ENCODE results near the gene ADAMTS2.

The ADAMTS2 gene

GRCh38 chr5:179119415-179120170 lies 225.7 kb downstream of the ADAMTS2 start:
- ChIA-PET CTCF (no interaction called here), POLR2A (no interaction called here)
- Histone ChIP-seq H3K27me3 (replicated peaks in 2 of 5; ENCODE audit: control insufficient read depth in 4 of 5, insufficient read depth in 5 of 5, low read length in 4 of 5) (no peaks in the 10 kb centered on the region), H3K4me1 (ENCODE audit: control extremely low read depth in 1 of 4, control insufficient read depth in 4 of 4, insufficient read depth in 4 of 4, low read length in 3 of 4) (no peaks in the 10 kb centered on the region), H3K36me3 (ENCODE audit: control insufficient read depth in 4 of 4, insufficient read depth in 4 of 4, low read length in 3 of 4) (no peaks in the 10 kb centered on the region), H3K9me3 (ENCODE audit: control extremely low read depth in 1 of 5, control insufficient read depth in 4 of 5, insufficient read depth in 2 of 5, low read depth in 1 of 5, low read length in 4 of 5) (peaks cover 0 to 56% (median 46%) of the 10 kb centered on the region in 5 experiments), H3K4me3 (ENCODE audit: control insufficient read depth in 1 of 7, extremely low read depth in 1 of 7, insufficient read depth in 4 of 7, low read depth in 2 of 7, low read length in 6 of 7) (no peak overlapping the region), H3K27ac (ENCODE audit: insufficient read depth in 1 of 2, low read depth in 1 of 2, low read length in 2 of 2, poor library complexity in 1 of 2, severe bottlenecking in 2 of 2) (no peak overlapping the region)
- DNase-seq, result no peak
- WGBS (ENCODE audit: insufficient coverage), result 100% methylated on average over 8 of the region's 15 CpGs

GRCh38 chr5:179118756-179119414 lies 226.4 kb downstream of the ADAMTS2 start:
- ChIA-PET POLR2A (no interaction called here), CTCF (no interaction called here)
- H3K4me3 ChIP-seq (ENCODE audit: control insufficient read depth in 1 of 7, extremely low read depth in 1 of 7, insufficient read depth in 4 of 7, low read depth in 2 of 7, low read length in 6 of 7), result no peak overlapping the region
- no peaks in the 10 kb centered on the region for H3K36me3 ChIP-seq (ENCODE audit: control insufficient read depth in 4 of 4, insufficient read depth in 4 of 4, low read length in 3 of 4)
- no peaks in the 10 kb centered on the region for H3K4me1 ChIP-seq (ENCODE audit: control extremely low read depth in 1 of 4, control insufficient read depth in 4 of 4, insufficient read depth in 4 of 4, low read length in 3 of 4)
- DNase-seq, result no peak
- H3K9me3 ChIP-seq (ENCODE audit: control extremely low read depth in 1 of 5, control insufficient read depth in 4 of 5, insufficient read depth in 2 of 5, low read depth in 1 of 5, low read length in 4 of 5), result peaks cover 0 to 58% (median 44%) of the 10 kb centered on the region in 5 experiments
- H3K27ac ChIP-seq (ENCODE audit: insufficient read depth in 1 of 2, low read depth in 1 of 2, low read length in 2 of 2, poor library complexity in 1 of 2, severe bottlenecking in 2 of 2), result no peak overlapping the region
- WGBS (ENCODE audit: insufficient coverage), result 100% methylated on average over 2 of the region's 10 CpGs
- no peaks in the 10 kb centered on the region for H3K27me3 ChIP-seq (replicated peaks in 2 of 5; ENCODE audit: control insufficient read depth in 4 of 5, insufficient read depth in 5 of 5, low read length in 4 of 5)

GRCh38 chr5:179118338-179118737 lies 226.9 kb downstream of the ADAMTS2 start:
- WGBS (ENCODE audit: insufficient coverage), result 80% methylated on average over 3 of the region's 4 CpGs
- ChIA-PET POLR2A (no interaction called here), CTCF (no interaction called here)
- DNase-seq, result no peak
- Histone ChIP-seq H3K4me3 (ENCODE audit: control insufficient read depth in 1 of 7, extremely low read depth in 1 of 7, insufficient read depth in 4 of 7, low read depth in 2 of 7, low read length in 6 of 7) (no peak overlapping the region), H3K27me3 (replicated peaks in 2 of 5; ENCODE audit: control insufficient read depth in 4 of 5, insufficient read depth in 5 of 5, low read length in 4 of 5) (no peaks in the 10 kb centered on the region), H3K4me1 (ENCODE audit: control extremely low read depth in 1 of 4, control insufficient read depth in 4 of 4, insufficient read depth in 4 of 4, low read length in 3 of 4) (no peaks in the 10 kb centered on the region), H3K9me3 (ENCODE audit: control extremely low read depth in 1 of 5, control insufficient read depth in 4 of 5, insufficient read depth in 2 of 5, low read depth in 1 of 5, low read length in 4 of 5) (peaks cover 0 to 63% (median 40%) of the 10 kb centered on the region in 5 experiments), H3K36me3 (ENCODE audit: control insufficient read depth in 4 of 4, insufficient read depth in 4 of 4, low read length in 3 of 4) (no peaks in the 10 kb centered on the region), H3K27ac (ENCODE audit: insufficient read depth in 1 of 2, low read depth in 1 of 2, low read length in 2 of 2, poor library complexity in 1 of 2, severe bottlenecking in 2 of 2) (no peak overlapping the region)

- Histone ChIP-seq H3K4me3 (ENCODE audit: control insufficient read depth in 1 of 7, extremely low read depth in 1 of 7, insufficient read depth in 4 of 7, low read depth in 2 of 7, low read length in 6 of 7) (no peak overlapping the region), H3K27ac (ENCODE audit: insufficient read depth in 1 of 2, low read depth in 1 of 2, low read length in 2 of 2, poor library complexity in 1 of 2, severe bottlenecking in 2 of 2) (no peak overlapping the region), H3K9me3 (ENCODE audit: control extremely low read depth in 1 of 5, control insufficient read depth in 4 of 5, insufficient read depth in 2 of 5, low read depth in 1 of 5, low read length in 4 of 5) (peaks cover 0 to 59% (median 41%) of the 10 kb centered on the region in 5 experiments), H3K27me3 (replicated peaks in 2 of 5; ENCODE audit: control insufficient read depth in 4 of 5, insufficient read depth in 5 of 5, low read length in 4 of 5) (no peaks in the 10 kb centered on the region), H3K4me1 (ENCODE audit: control extremely low read depth in 1 of 4, control insufficient read depth in 4 of 4, insufficient read depth in 4 of 4, low read length in 3 of 4) (no peaks in the 10 kb centered on the region), H3K36me3 (ENCODE audit: control insufficient read depth in 4 of 4, insufficient read depth in 4 of 4, low read length in 3 of 4) (no peaks in the 10 kb centered on the region)
- POLR2A ChIA-PET, result no interaction called here
- WGBS (ENCODE audit: insufficient coverage), result 91% methylated on average over 8 of the region's 9 CpGs
- DNase-seq, result no peak
- CTCF ChIA-PET, result no interaction called here
Observed at GRCh38 chr5:179115845-179116524, 229.3 kb downstream of the ADAMTS2 start.

GRCh38 chr5:179115307-179115706 lies 230.0 kb downstream of the ADAMTS2 start:
- CTCF ChIA-PET, result no interaction called here

GRCh38 chr5:179114756-179115155 lies 230.5 kb downstream of the ADAMTS2 start:
- POLR2A ChIA-PET, result no interaction called here
- H3K4me1 ChIP-seq (ENCODE audit: control extremely low read depth in 1 of 4, control insufficient read depth in 4 of 4, insufficient read depth in 4 of 4, low read length in 3 of 4), result no peaks in the 10 kb centered on the region
- H3K4me3 ChIP-seq (ENCODE audit: control insufficient read depth in 1 of 7, extremely low read depth in 1 of 7, insufficient read depth in 4 of 7, low read depth in 2 of 7, low read length in 6 of 7), result no peak overlapping the region
- H3K27me3 ChIP-seq (replicated peaks in 2 of 5; ENCODE audit: control insufficient read depth in 4 of 5, insufficient read depth in 5 of 5, low read length in 4 of 5), result no peaks in the 10 kb centered on the region
- CTCF ChIA-PET, result no interaction called here
- H3K9me3 ChIP-seq (ENCODE audit: control extremely low read depth in 1 of 5, control insufficient read depth in 4 of 5, insufficient read depth in 2 of 5, low read depth in 1 of 5, low read length in 4 of 5), result peaks cover 0 to 53% (median 30%) of the 10 kb centered on the region in 5 experiments
- DNase-seq, result no peak
- H3K27ac ChIP-seq (ENCODE audit: insufficient read depth in 1 of 2, low read depth in 1 of 2, low read length in 2 of 2, poor library complexity in 1 of 2, severe bottlenecking in 2 of 2), result no peak overlapping the region
- H3K36me3 ChIP-seq (ENCODE audit: control insufficient read depth in 4 of 4, insufficient read depth in 4 of 4, low read length in 3 of 4), result no peaks in the 10 kb centered on the region
- WGBS (ENCODE audit: insufficient coverage), result 92% methylated on average over 7 of the region's 7 CpGs

More at GRCh38 chr5:179115307-179115706, 230.0 kb downstream of the ADAMTS2 start:
- no peak overlapping the region for H3K27ac ChIP-seq (ENCODE audit: insufficient read depth in 1 of 2, low read depth in 1 of 2, low read length in 2 of 2, poor library complexity in 1 of 2, severe bottlenecking in 2 of 2)
- no peaks in the 10 kb centered on the region for H3K4me1 ChIP-seq (ENCODE audit: control extremely low read depth in 1 of 4, control insufficient read depth in 4 of 4, insufficient read depth in 4 of 4, low read length in 3 of 4)
- no peak for DNase-seq
- 100% methylated on average over 3 of the region's 5 CpGs for WGBS (ENCODE audit: insufficient coverage)
- H3K9me3 ChIP-seq (ENCODE audit: control extremely low read depth in 1 of 5, control insufficient read depth in 4 of 5, insufficient read depth in 2 of 5, low read depth in 1 of 5, low read length in 4 of 5), result peaks cover 0 to 52% (median 35%) of the 10 kb centered on the region in 5 experiments
- no peaks in the 10 kb centered on the region for H3K36me3 ChIP-seq (ENCODE audit: control insufficient read depth in 4 of 4, insufficient read depth in 4 of 4, low read length in 3 of 4)
- H3K27me3 ChIP-seq (replicated peaks in 2 of 5; ENCODE audit: control insufficient read depth in 4 of 5, insufficient read depth in 5 of 5, low read length in 4 of 5), result no peaks in the 10 kb centered on the region
- POLR2A ChIA-PET, result no interaction called here
- H3K4me3 ChIP-seq (ENCODE audit: control insufficient read depth in 1 of 7, extremely low read depth in 1 of 7, insufficient read depth in 4 of 7, low read depth in 2 of 7, low read length in 6 of 7), result no peak overlapping the region

Measured in common myeloid progenitor, CD34-positive (primary cell).